HG03521 (cell line): Measurements from ENCODE around the gene TP63.

Source experiments
- ATAC-seq: cut with Tn5 transposase; IDR thresholded peaks from one replicate; pipeline ENCODE4 v1.9.1; 2021; ENCODE audit warnings: mild to moderate bottlenecking, moderate library complexity; ENCODE audit not compliant: unreplicated experiment

The TP63 gene

GRCh38 chr3:189772584-189772983, 141.4 kb downstream of the TP63 start:
- no peak for ATAC-seq

GRCh38 chr3:189773056-189773455, 141.9 kb downstream of the TP63 start:
- no peak for ATAC-seq

GRCh38 chr3:189776149-189776824, 145.1 kb downstream of the TP63 start:
- no peak for ATAC-seq

- no peak for ATAC-seq
These were observed 147.3 kb downstream of the TP63 start for GRCh38 chr3:189778340-189778950.

- no peak for ATAC-seq
These were observed 148.0 kb downstream of the TP63 start for GRCh38 chr3:189779166-189779565.

GRCh38 chr3:189780546-189781270, 149.5 kb downstream of the TP63 start:
- ATAC-seq, result no peak

- no peak for ATAC-seq
These were observed 150.2 kb downstream of the TP63 start for GRCh38 chr3:189781415-189781814.

- no peak for ATAC-seq
These were observed 155.4 kb downstream of the TP63 start for GRCh38 chr3:189786479-189787064.

GRCh38 chr3:189787191-189787590, 156.0 kb downstream of the TP63 start:
- no peak for ATAC-seq

GRCh38 chr3:189787632-189788031, 156.4 kb downstream of the TP63 start:
- no peak for ATAC-seq

GRCh38 chr3:189789432-189789831, 158.2 kb downstream of the TP63 start:
- no peak for ATAC-seq

- no peak for ATAC-seq
These were observed 159.5 kb downstream of the TP63 start for GRCh38 chr3:189790658-189791057.

GRCh38 chr3:189792046-189792929, 161.1 kb downstream of the TP63 start:
- ATAC-seq, result no peak

- ATAC-seq, result no peak
These were observed 163.3 kb downstream of the TP63 start for GRCh38 chr3:189794518-189794917.

- ATAC-seq, result no peak
These were observed 166.0 kb downstream of the TP63 start for GRCh38 chr3:189797103-189797750.

- ATAC-seq, result no peak
These were observed 168.2 kb downstream of the TP63 start for GRCh38 chr3:189799366-189799765.

GRCh38 chr3:189800436-189800835, 169.2 kb downstream of the TP63 start:
- no peak for ATAC-seq

GRCh38 chr3:189803254-189803653, 172.1 kb downstream of the TP63 start:
- ATAC-seq, result no peak

GRCh38 chr3:189805375-189806067, 174.3 kb downstream of the TP63 start:
- ATAC-seq, result no peak
